ES-I3 (cell line): Measurements from ENCODE around the gene FIBCD1.
"Not testable (repeated sequence)": the region's sequence is repeated elsewhere in the genome, so short reads cannot be mapped to it uniquely, and the experiment has no call there.

Experiments
- H3K36me3 ChIP-seq: 2 replicates; pipeline ENCODE4 v1.6.1; 2013; ENCODE audit warnings: mild to moderate bottlenecking, low read length, control low read depth, moderate library complexity; ENCODE audit not compliant: insufficient read depth
- H3K4me1 ChIP-seq: 2 replicates; pipeline ENCODE4 v1.6.1; 2013; ENCODE audit warnings: mild to moderate bottlenecking, control low read depth, low read length; ENCODE audit not compliant: insufficient read depth
- H3K9ac ChIP-seq: 2 replicates; pipeline ENCODE4 v1.6.1; 2013; ENCODE audit warnings: low read depth, mild to moderate bottlenecking, low read length, moderate library complexity
- H3K9me3 ChIP-seq: 2 replicates; pipeline ENCODE4 v1.6.1; 2013; ENCODE audit warnings: mild to moderate bottlenecking, low read length, moderate library complexity; ENCODE audit not compliant: control insufficient read depth, insufficient read depth

FIBCD1 gene

DNA sequence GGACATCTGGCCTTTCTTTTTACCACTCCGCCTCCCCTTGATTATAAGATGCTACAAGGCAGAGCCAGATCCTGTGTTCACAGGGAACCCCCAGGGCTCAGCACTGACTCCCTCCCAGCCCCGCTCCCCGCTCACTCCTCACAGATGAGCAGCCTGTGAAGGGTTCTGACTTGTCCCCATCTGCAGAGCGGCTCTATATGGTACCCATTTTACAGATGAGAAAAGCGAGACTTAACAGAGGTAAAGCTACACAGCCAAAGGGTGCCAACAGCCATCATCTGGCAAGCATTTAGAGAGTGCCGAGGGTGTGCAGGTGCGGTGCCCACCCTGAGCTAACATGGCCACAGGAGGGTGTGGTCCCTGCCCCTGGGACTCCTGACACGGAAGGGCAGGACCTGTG is 18.8 kb downstream of the FIBCD1 start:
- H3K9ac ChIP-seq = no peak overlapping the region
- H3K9me3 ChIP-seq = no peaks in the 10 kb centered on the region
- H3K36me3 ChIP-seq = no peaks in the 10 kb centered on the region
- H3K4me1 ChIP-seq = peaks cover 3% of the 10 kb centered on the region; the same call in 1 of the 2 replicates

DNA sequence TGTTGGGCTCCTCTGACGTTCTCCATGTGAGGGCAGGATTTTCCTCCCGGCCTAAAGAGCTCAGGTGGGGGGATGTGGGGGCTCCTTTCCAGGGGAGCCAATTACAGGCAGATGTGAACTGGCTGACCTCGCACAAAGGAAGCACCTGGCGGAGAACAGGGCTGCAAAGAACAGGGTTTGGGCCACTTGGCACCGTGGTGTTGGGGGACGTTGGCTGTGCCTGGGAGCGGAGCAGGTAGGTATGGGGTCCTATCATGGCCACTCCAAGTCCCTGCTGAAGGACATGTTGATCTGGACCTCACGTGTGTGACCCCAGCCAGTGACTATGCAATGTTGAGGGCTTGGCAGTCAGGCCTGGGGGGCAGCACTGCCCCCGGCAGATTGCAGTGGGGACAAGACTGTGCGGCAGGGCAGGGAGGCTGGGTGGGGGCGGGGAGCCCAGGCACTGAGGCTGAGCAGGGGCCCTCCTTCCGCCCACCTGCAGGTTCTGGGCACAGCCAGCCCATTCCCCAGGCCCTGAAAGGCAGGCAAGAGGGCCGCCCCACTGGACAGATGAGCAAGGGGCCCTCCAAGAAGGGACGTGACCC is 19.4 kb downstream of the FIBCD1 start:
- Histone ChIP-seq H3K4me1 (peaks cover 3% of the 10 kb centered on the region; the same call in 1 of the 2 replicates), H3K9ac (no peak overlapping the region)

DNA sequence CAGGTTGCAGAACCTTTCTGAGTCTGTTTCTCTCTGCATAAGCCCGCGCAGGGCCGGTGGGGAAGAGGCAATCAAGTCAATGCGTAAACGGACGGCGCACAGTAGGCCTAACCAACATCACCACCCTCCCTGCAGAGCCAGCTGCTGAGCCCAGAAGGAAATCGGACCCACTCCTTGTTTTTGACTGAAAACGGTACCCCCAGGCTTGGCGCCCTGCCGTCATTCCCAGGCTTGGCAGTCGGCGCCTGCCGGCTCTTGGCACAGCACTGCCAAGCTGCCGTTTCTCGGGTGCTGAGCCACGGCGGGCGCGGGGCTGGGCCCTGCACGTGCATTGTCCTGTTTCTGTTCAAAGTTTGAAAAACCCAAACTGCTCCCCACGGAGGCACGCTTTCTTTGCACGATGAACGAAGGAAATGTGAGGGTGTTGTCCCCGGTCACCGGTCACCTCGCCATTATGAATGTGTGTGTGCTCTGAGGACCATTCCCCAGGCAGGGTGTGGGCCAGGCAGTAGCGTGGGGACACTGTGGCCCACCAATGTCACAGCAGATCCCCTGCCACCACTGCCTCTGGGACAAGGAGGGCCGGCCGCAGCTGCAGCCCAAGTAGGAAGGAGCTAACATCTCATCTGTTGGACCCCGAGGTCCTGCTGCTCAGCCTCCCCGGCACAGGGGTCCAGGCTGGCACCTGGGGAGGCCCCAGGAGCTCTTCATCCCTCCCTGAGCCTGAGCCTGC is 20.1 kb downstream of the FIBCD1 start:
- Histone ChIP-seq H3K36me3 (no peaks in the 10 kb centered on the region), H3K9me3 (no peaks in the 10 kb centered on the region), H3K4me1 (peaks cover 3% of the 10 kb centered on the region; the same call in 1 of the 2 replicates), H3K9ac (no peak overlapping the region)

More for the DNA sequence above, 19.4 kb downstream of the FIBCD1 start:
- Histone ChIP-seq H3K9me3 (no peaks in the 10 kb centered on the region), H3K36me3 (no peaks in the 10 kb centered on the region)

GRCh38 chr9:130918101-130918825 is 20.8 kb downstream of the FIBCD1 start:
- H3K9me3 ChIP-seq = no peaks in the 10 kb centered on the region
- H3K9ac ChIP-seq = no peak overlapping the region
- H3K36me3 ChIP-seq = no peaks in the 10 kb centered on the region
- peaks cover 6% of the 10 kb centered on the region; the same call in 1 of the 2 replicates for H3K4me1 ChIP-seq

DNA sequence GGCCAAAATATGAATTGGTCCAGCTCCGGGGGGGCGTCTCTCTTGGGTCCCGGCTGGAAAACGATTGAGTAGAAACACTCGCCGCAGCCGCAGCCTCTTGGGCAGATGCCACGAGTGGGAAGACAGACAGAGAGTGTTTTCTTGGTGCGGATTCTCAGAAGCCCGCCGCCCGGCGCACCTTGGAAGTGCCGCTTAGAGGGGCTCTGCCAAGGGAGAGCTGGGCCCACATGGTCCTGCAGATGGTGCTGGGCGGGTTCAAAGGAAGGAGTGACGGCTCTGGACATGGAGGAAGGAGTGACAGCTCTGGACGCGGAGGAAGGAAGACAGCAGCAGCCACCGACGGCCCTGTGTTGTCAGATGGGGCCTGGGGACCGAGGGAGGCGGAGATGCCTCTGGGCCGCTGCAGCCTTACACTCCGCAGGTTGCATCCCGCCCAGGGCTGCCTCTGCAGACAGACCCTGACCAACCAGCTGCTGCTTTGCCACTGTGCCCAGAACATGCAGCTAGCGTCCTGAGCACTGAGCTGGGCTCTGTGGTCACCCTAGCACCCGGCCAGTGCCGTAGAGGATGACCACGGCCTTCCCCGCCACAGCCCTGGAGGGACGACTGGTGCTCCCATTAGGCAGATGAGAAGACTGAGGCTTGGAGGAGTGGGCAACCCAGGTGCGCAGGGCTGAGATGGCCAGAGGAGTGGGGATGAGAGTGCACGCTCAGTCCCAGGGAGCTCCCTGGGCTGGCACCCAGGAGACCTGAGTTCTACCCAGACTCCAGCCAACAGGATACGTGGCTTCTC is 21.7 kb downstream of the FIBCD1 start:
- Histone ChIP-seq H3K36me3 (no peaks in the 10 kb centered on the region), H3K4me1 (peaks cover 3% of the 10 kb centered on the region; the same call in 1 of the 2 replicates), H3K9ac (no peak overlapping the region), H3K9me3 (no peaks in the 10 kb centered on the region)

DNA sequence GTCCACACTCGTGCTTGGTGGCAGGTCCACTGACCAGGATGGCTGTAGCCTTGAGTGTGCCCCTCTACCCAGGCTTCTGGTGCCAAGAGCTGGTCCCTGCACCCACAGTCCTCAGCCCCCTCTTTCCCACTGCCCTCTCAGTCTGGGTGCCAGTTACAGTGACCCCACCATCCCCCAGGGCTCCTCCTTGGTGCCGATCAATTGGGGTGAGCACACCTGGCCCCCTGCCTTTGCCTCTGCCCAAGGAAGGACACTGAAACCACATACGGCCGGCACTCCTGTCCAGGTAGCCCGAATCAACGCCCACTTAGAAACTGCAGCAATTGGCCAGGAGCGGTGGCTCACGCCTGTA is 24.0 kb downstream of the FIBCD1 start:
- Histone ChIP-seq H3K9ac (no peak overlapping the region), H3K4me1 (peaks cover 3% of the 10 kb centered on the region; the same call in 1 of the 2 replicates), H3K9me3 (no peaks in the 10 kb centered on the region), H3K36me3 (no peaks in the 10 kb centered on the region)

- no peak overlapping the region for H3K9ac ChIP-seq
- H3K9me3 ChIP-seq = no peaks in the 10 kb centered on the region
- no peaks in the 10 kb centered on the region for H3K36me3 ChIP-seq
- H3K4me1 ChIP-seq = peaks cover 3% of the 10 kb centered on the region; the same call in 1 of the 2 replicates
Measured at GRCh38 chr9:130914417-130915095, 24.5 kb downstream of the FIBCD1 start.

DNA sequence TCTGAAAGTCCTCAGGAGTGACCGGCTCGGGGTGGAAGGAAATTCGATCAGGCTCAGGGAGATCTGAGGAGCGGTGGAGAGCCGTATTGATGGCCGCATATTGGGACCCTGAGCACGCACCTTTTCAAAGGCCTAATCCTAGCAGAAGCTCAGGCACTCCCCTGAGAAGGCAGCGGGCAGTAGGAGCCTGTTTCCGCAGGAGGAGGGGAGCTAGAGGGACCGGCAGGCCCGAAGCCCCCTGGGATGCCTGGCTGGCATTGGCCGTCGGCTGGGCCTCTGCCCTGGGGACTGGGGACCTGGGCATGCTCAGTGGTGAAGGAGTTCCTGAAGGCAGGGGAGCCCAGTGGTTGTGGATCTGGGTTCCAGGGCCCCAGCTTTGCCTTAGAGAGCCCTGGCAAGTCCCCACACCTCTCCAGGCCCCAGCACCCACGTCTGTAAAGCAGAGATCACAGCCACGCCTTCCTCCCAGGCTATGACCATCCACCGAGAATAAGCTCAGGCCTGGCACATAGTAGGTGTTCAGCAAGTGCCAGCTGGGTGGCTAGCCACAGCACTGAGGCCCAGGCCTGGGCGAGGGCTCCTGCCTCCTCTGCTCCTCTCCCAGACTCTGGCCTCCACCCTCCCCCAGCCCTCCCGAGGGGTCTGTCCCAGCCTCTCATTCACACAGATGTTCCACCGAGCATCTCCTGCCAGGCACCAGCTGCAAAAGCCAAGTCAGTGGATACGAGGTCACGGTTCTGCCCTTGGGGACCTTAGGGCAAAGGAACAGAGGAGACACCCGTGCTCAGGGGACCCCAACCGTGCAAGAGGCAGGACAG is 25.2 kb downstream of the FIBCD1 start:
- Histone ChIP-seq H3K4me1 (peaks cover 3% of the 10 kb centered on the region; the same call in 1 of the 2 replicates), H3K9ac (no peak overlapping the region), H3K36me3 (no peaks in the 10 kb centered on the region), H3K9me3 (no peaks in the 10 kb centered on the region)

- Histone ChIP-seq H3K9ac (no peak overlapping the region), H3K4me1 (peaks cover 3% of the 10 kb centered on the region; the same call in 1 of the 2 replicates), H3K9me3 (no peaks in the 10 kb centered on the region), H3K36me3 (no peaks in the 10 kb centered on the region)
Measured at GRCh38 chr9:130912932-130913598, 26.0 kb downstream of the FIBCD1 start.

GRCh38 chr9:130911254-130912049 is 27.6 kb downstream of the FIBCD1 start:
- Histone ChIP-seq H3K4me1 (peaks cover 3% of the 10 kb centered on the region; the same call in 1 of the 2 replicates), H3K9ac (no peak overlapping the region), H3K9me3 (no peaks in the 10 kb centered on the region), H3K36me3 (no peaks in the 10 kb centered on the region)

GRCh38 chr9:130910670-130911069 is 28.4 kb downstream of the FIBCD1 start:
- not testable (repeated sequence) for H3K36me3 ChIP-seq, H3K9ac ChIP-seq, H3K9me3 ChIP-seq, H3K4me1 ChIP-seq

GRCh38 chr9:130910041-130910440 is 29.0 kb downstream of the FIBCD1 start:
- not testable (repeated sequence) for H3K9me3 ChIP-seq, H3K4me1 ChIP-seq, H3K36me3 ChIP-seq, H3K9ac ChIP-seq
